Posterior vena cava (tissue), 2 donors: ENCODE data around the gene GALNT9. TPM values are rescaled to one million over a fixed set of nuclear protein-coding genes. Genes with fewer than 3 reads are reported as not detected.
A peak's percentile ranks its signal among the peaks of the same experiment; 100 is the strongest.

Source experiments
- DNase-seq: peaks from one replicate; pipeline ENCODE4 v3.0.0-alpha.2; 2020; ENCODE audit warnings: low spot score
- intact Hi-C, 2 donors: fragments of 100-400 bp; cut with DNase I; formaldehyde crosslinking; loops; one replicate each; pipeline versions ENCODE4 v1.14.1 to v1.14.2; 2022 to 2023
- total RNA-seq, 2 donors: library from RNA; stranded (reverse); fragmentation: NEBNext Ultra II Directional; extraction: Animal tissue kit (Norgen Biotek cat#: 25700); gene quantifications; one replicate each; pipeline ENCODE4 v1.2.1, GENCODE V29; 2021
- donor health status: DM: yes; HTN: yes; CAD: no.
- donor health status: DM: yes; HTN: yes; CAD: no.

GALNT9 gene
- total RNA-seq, 2 donors from 2014 or later, result not detected

GRCh38 chr12:132319359-132319950 is 9.9 kb downstream of the GALNT9 start:
- DNase-seq, result no peak
- intact Hi-C loops, result no loop called here

GRCh38 chr12:132318618-132319033 is 10.8 kb downstream of the GALNT9 start:
- no peak for DNase-seq
- intact Hi-C loops, result no loop called here

- DNase-seq, result no peak
- intact Hi-C loops, result no loop called here
These were observed 11.3 kb downstream of the GALNT9 start for GRCh38 chr12:132318135-132318534.

- intact Hi-C loops, result no loop called here
- peak; percentile 71 for DNase-seq
These were observed 12.0 kb downstream of the GALNT9 start for GRCh38 chr12:132317233-132317938.

- intact Hi-C loops, result no loop called here
- peak; percentile 69 for DNase-seq
These were observed 12.7 kb downstream of the GALNT9 start for GRCh38 chr12:132316497-132317232.

- peak; percentile 73 for DNase-seq
- intact Hi-C loops, result no loop called here
These were observed 13.4 kb downstream of the GALNT9 start for GRCh38 chr12:132315951-132316350.

- peak; percentile 77 for DNase-seq
- intact Hi-C loops, result no loop called here
These were observed 13.9 kb downstream of the GALNT9 start for GRCh38 chr12:132315507-132315906.

- DNase-seq, result no peak
These were observed 14.7 kb downstream of the GALNT9 start for GRCh38 chr12:132314516-132315233.

GRCh38 chr12:132314035-132314434 is 15.4 kb downstream of the GALNT9 start:
- intact Hi-C loops, result no loop called here
- DNase-seq, result no peak

More at GRCh38 chr12:132314516-132315233, 14.7 kb downstream of the GALNT9 start:
- intact Hi-C loops, result no loop called here

GRCh38 chr12:132313182-132313581 is 16.2 kb downstream of the GALNT9 start:
- no peak for DNase-seq
- intact Hi-C loops, result no loop called here

GRCh38 chr12:132312516-132312915 is 16.9 kb downstream of the GALNT9 start:
- intact Hi-C loops, result no loop called here
- no peak for DNase-seq

- peak; percentile 53 for DNase-seq
- intact Hi-C loops, result no loop called here
These were observed 18.0 kb downstream of the GALNT9 start for GRCh38 chr12:132311201-132311915.

GRCh38 chr12:132310181-132311040 is 19.0 kb downstream of the GALNT9 start:
- intact Hi-C loops, result no loop called here
- peak; percentile 64 for DNase-seq

GRCh38 chr12:132309596-132310086 is 19.7 kb downstream of the GALNT9 start:
- DNase-seq, result peak; percentile 41
- intact Hi-C loops, result no loop called here

GRCh38 chr12:132308853-132309595 is 20.4 kb downstream of the GALNT9 start:
- intact Hi-C loops, result no loop called here
- peak; percentile 77 for DNase-seq

- peak; percentile 66 for DNase-seq
- intact Hi-C loops, result no loop called here
These were observed 21.2 kb downstream of the GALNT9 start for GRCh38 chr12:132307976-132308852.

GRCh38 chr12:132306885-132307191 is 22.6 kb downstream of the GALNT9 start:
- intact Hi-C loops, result no loop called here
- DNase-seq, result no peak
